HG03139 (cell line): ENCODE data around the gene MYL1.

Experiments used
- ATAC-seq: cut with Tn5 transposase; IDR thresholded peaks from one replicate; pipeline ENCODE4 v1.9.1; 2021; ENCODE audit not compliant: unreplicated experiment

Gene MYL1

GRCh38 chr2:210268281-210268680, 46.7 kb downstream of the MYL1 start:
- no peak for ATAC-seq

- ATAC-seq: no peak
Observed at GRCh38 chr2:210267698-210268097, 47.3 kb downstream of the MYL1 start.

DNA sequence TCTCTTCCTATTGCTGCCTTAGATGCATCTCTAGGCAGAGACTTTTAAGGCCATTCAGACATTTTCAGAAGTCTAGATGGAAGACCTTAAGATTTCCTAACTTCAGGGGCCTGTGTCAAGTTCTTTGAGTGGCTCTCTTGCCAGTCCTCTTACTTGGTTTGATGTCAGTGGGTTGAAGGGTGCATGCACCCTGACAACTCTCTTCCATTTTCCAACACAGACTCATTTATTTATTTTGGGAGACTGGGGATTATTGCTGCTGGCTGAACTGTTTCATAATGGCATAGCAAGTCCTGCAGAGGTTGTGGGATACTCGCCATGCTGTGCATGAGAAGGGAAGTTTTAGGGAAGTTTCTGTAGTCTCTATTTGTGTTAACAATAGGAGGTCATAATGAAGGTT, 50.7 kb downstream of the MYL1 start:
- no peak for ATAC-seq

DNA sequence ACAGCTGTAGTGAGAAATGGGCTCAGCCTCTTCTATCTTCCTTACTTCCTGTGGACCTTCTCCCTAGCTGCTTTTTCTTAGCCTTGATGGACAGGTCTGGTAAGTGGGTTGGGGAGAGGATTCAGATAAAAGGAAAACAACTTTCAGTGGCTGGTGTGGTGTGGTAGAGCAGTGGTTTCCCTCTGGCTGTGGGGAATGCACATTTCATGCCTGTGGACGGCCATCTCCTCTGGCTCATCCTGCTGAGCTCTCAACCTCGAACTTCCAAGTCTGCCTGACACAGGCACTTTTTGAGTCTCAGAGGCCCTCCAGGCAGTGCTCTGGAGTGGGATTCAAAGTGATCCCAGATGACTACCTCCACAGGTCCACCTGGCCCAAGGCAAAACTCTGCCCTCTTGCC, 51.1 kb downstream of the MYL1 start:
- no peak for ATAC-seq

DNA sequence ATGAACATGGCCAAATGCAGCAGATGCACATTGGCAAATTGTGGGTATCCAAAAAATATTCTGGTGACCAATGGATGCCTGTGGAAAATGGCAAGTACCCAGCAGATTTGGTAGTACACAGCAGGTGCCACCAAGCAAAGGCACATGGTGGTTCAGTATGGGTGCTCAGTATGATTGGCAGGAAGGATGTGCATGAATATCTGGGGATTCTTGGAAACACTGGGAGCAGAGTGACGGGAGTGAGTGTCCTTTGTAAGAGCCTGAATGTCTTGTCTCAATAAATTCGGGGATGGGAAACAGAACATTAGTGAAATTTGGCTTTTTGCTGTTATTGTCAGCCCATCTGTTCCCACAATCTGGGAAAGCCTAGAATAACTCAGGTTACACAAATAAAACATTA, 52.9 kb downstream of the MYL1 start:
- ATAC-seq: no peak

- no peak for ATAC-seq
Observed at GRCh38 chr2:210259687-210260086, 55.3 kb downstream of the MYL1 start.

DNA sequence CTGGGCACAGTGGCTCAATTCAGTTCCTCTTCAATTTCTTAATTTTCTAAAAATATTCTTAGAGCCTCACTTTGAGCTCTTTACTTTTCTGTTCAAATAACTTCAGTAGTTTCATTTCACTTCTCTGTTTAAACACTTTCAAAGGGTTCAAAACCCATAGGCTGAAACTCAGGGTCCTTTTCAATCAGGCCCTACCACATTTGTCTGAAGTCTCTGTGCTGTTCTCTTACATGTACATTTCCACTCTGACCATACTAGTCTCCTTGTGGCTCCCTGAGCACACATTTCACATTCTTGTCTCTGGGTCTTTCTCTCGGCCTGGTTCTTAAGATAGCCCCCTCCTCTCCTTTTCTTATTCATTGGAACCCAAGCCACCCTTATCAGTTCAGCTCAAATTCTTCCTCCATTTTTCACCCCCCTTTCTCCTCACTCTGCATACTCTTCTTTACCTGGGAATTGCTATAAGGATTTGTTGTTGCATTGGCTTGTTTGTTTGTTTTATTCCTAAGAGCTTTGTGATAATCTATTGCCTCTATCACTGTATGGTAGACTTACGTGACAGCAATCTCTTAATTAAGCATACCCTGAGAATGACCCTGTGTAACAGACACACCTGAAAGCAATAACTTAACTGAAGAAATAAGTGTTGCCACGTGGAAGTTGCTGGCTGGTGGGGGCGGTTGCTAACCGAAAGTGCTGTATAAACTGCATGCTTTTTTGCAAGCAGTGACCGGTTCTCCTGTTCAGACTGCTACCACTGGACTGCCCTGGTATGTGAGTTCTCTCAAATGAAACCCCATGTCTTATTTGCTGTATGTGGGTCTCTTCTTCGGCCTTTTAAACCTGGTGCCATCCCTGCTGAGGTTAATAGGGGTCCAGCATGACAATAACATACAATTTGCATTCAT, 62.0 kb downstream of the MYL1 start:
- ATAC-seq: no peak

- no peak for ATAC-seq
Observed at GRCh38 chr2:210250622-210251021, 64.4 kb downstream of the MYL1 start.
